ENCODE data around the gene ARHGAP6. TPM values are rescaled to one million over a fixed set of nuclear protein-coding genes. Genes with fewer than 3 reads are reported as not detected.

ARHGAP6 gene
- total and polyA plus RNA-seq, 9 of the 15 experiments (the other 6 are each of a cell fraction or from before 2014, with no cell fraction given), result 12.5 to 63.6 (median 41.8) TPM

- no peak for TF ChIP-seq MNT (conservative IDR thresholded peaks at IDR 0.05)
- no peak for TF ChIP-seq ZNF253 (CRISPR knock-in tag; conservative IDR thresholded peaks at IDR 0.05)
- TF ChIP-seq SPI1 (IDR thresholded peaks at IDR 0.05; ENCODE audit: borderline replicate concordance, low read depth, low read length), result no peak
- TF ChIP-seq BHLHE40 (IDR thresholded peaks at IDR 0.05; ENCODE audit: low read length), result no peak
- no peak for TF ChIP-seq GTF2B (IDR thresholded peaks at IDR 0.05; ENCODE audit: extremely low read depth, insufficient read length)
- no peak for TF ChIP-seq YY1 (IDR thresholded peaks at IDR 0.05; ENCODE audit: borderline replicate concordance in 1 of 3, control insufficient read depth in 1 of 3, extremely low read depth in 1 of 3, insufficient read depth in 3 of 3, insufficient read length in 1 of 3, insufficient replicate concordance in 2 of 3, low read depth in 1 of 3, low read length in 2 of 3)
- no peak for TF ChIP-seq ARNT (IDR thresholded peaks at IDR 0.05)
- no peak for TF ChIP-seq PHB2 (IDR thresholded peaks at IDR 0.05; ENCODE audit: low read depth)
Observed at GRCh38 chrX:11296051-11296450, 369.7 kb downstream of the ARHGAP6 start (continued).

- ATAC-seq (no peak), FAIRE-seq (no peak), DNase-seq (ENCODE audit: extremely low read depth in 1 of 4, low spot score in 3 of 4) (no peak)
- WGBS (ENCODE audit: insufficient coverage, low coverage, missing lambda C conversion rate), result 89% methylated on average over 2 of the region's 2 CpGs
- Histone ChIP-seq H3K9me3 (replicated peaks; ENCODE audit: control insufficient read depth, insufficient read depth, low read depth, low read length) (no peaks in the 10 kb centered on the region), H3K4me2 (ENCODE audit: insufficient read depth, low read length) (no peak within 1 kb of the TSS), H3K79me2 (ENCODE audit: control insufficient read depth, insufficient read depth, low read length) (peaks cover 62% of the 10 kb centered on the region), H3K27me3 (ENCODE audit: control insufficient read depth in 2 of 2, insufficient read depth in 2 of 2, low read length in 2 of 2) (no peaks in the 10 kb centered on the region), H3K9ac (ENCODE audit: insufficient read depth in 1 of 2, low read depth in 2 of 2, low read length in 2 of 2) (no peak within 1 kb of the TSS), H4K20me1 (replicated peaks; ENCODE audit: control insufficient read depth, insufficient read depth, low read length) (no peaks in the 10 kb centered on the region), H3K36me3 (ENCODE audit: control insufficient read depth, insufficient read depth, low read length) (no peaks in the 10 kb centered on the region), H3K27ac (ENCODE audit: extremely low read depth, low read depth, low read length) (no peak within 1 kb of the TSS), H3K4me1 (replicated peaks in 1 of 2; ENCODE audit: control insufficient read depth in 2 of 2, insufficient read depth in 2 of 2, low read length in 2 of 2) (peaks cover 0 to 9% of the 10 kb centered on the region in 2 experiments; a peak in 3 of 5 replicates), H2AFZ (ENCODE audit: low read depth, low read length) (no peak within 1 kb of the TSS), H3K9me1 (ENCODE audit: control insufficient read depth, insufficient read depth, low read length) (no peaks in the 10 kb centered on the region), H3K4me3 (no peak within 1 kb of the TSS)
- BruUV-seq (replicated peaks), result no TSS peak
- intact Hi-C loops (cut with micrococcal nuclease), result no loop called here
- ChIA-PET CTCF (ENCODE audit: low intra/inter-chr PET ratio) (no interaction called here), POLR2A (interaction anchor here (1.5 kb wide), 1 partner anchor 10 kb away, joined by 4 read pairs; no protein-coding TSS in a partner anchor)
- in situ Hi-C loops (cut with MboI), result no loop called here
- TF ChIP-seq BRCA1 (IDR thresholded peaks at IDR 0.05), result no peak
- no peak for TF ChIP-seq BRCA1 (CRISPR knock-in tag; IDR thresholded peaks at IDR 0.05)
- no peak for TF ChIP-seq GABPB2 (CRISPR knock-in tag; conservative IDR thresholded peaks at IDR 0.05)
- no peak for TF ChIP-seq MTA1 (IDR thresholded peaks at IDR 0.05; ENCODE audit: borderline replicate concordance)
- TF ChIP-seq RBM17 (IDR thresholded peaks at IDR 0.05; ENCODE audit: borderline replicate concordance, low read depth, low read length), result no peak
- TF ChIP-seq SP1 (CRISPR knock-in tag; IDR thresholded peaks at IDR 0.05), result no peak
- TF ChIP-seq PPARD (CRISPR knock-in tag; IDR thresholded peaks at IDR 0.05), result no peak
- TF ChIP-seq NR4A1 (CRISPR knock-in tag; IDR thresholded peaks at IDR 0.05), result no peak
- TF ChIP-seq NR4A1 (tag; IDR thresholded peaks at IDR 0.05), result no peak
- TF ChIP-seq ZNF707 (CRISPR knock-in tag; conservative IDR thresholded peaks at IDR 0.05), result no peak
Observed at GRCh38 chrX:11293113-11293512, 372.6 kb downstream of the ARHGAP6 start, which contains the start of gene AMELX. Gene AMELX (plus strand): TSS chrX:11293413. CDS start chrX:11294789, 1,376 bp downstream.
